Epidermal melanocyte (primary cell): ENCODE measurements around the gene LRMDA.

Source experiments
- DNase-seq: peaks from one replicate; pipeline ENCODE4 v3.0.0; 2011; ENCODE audit warnings: low spot score; ENCODE audit not compliant: insufficient read length

Gene LRMDA

GRCh38 chr10:76456197-76456596, 1024.8 kb downstream of the LRMDA start:
- no peak for DNase-seq

- no peak for DNase-seq
Observed at GRCh38 chr10:76459016-76459730, 1027.7 kb downstream of the LRMDA start.

- no peak for DNase-seq
Observed at GRCh38 chr10:76461024-76461423, 1029.6 kb downstream of the LRMDA start.

GRCh38 chr10:76463111-76463510, 1031.7 kb downstream of the LRMDA start:
- no peak for DNase-seq

GRCh38 chr10:76466836-76467503, 1035.5 kb downstream of the LRMDA start:
- no peak for DNase-seq

GRCh38 chr10:76469675-76470074, 1038.3 kb downstream of the LRMDA start:
- DNase-seq = no peak

- DNase-seq = no peak
Observed at GRCh38 chr10:76479103-76479790, 1047.8 kb downstream of the LRMDA start.

GRCh38 chr10:76481178-76481577, 1049.8 kb downstream of the LRMDA start:
- no peak for DNase-seq

- DNase-seq = no peak
Observed at GRCh38 chr10:76487582-76487981, 1056.2 kb downstream of the LRMDA start.

- no peak for DNase-seq
Observed at GRCh38 chr10:76488602-76489001, 1057.2 kb downstream of the LRMDA start.

GRCh38 chr10:76491216-76491615, 1059.8 kb downstream of the LRMDA start:
- no peak for DNase-seq

GRCh38 chr10:76492026-76492425, 1060.6 kb downstream of the LRMDA start:
- no peak for DNase-seq

- no peak for DNase-seq
Observed at GRCh38 chr10:76492678-76493472, 1061.5 kb downstream of the LRMDA start.

GRCh38 chr10:76497666-76498065, 1066.2 kb downstream of the LRMDA start:
- no peak for DNase-seq

GRCh38 chr10:76504823-76505222, 1073.4 kb downstream of the LRMDA start:
- no peak for DNase-seq

GRCh38 chr10:76509446-76509845, 1078.0 kb downstream of the LRMDA start:
- DNase-seq = peak; percentile 21

- DNase-seq = no peak
Observed at GRCh38 chr10:76514321-76514720, 1082.9 kb downstream of the LRMDA start.

GRCh38 chr10:76514869-76515268, 1083.4 kb downstream of the LRMDA start:
- DNase-seq = no peak

GRCh38 chr10:76522547-76522946, 1091.1 kb downstream of the LRMDA start:
- no peak for DNase-seq

GRCh38 chr10:76523246-76523645, 1091.8 kb downstream of the LRMDA start:
- no peak for DNase-seq

- peak; percentile 17 for DNase-seq
Observed at GRCh38 chr10:76523791-76524351, 1092.4 kb downstream of the LRMDA start.
